Psoas muscle (tissue), 8 donors: Measurements from ENCODE around the gene CACNA1S. TPM values are rescaled to one million over a fixed set of nuclear protein-coding genes. Genes with fewer than 3 reads are reported as not detected.

Experiments
- ATAC-seq, 4 donors: fragments of 200-7000 bp; cut with Tn5 transposase; one replicate each; pipeline ENCODE4 v1.9.1; 2020; ENCODE audit warnings: moderate library complexity in 3 of 4, mild to moderate bottlenecking in 2 of 4
- DNase-seq, 2 donors: peaks; one replicate each; pipeline ENCODE4 v3.0.0-alpha.2; 2020
- H3K27ac ChIP-seq: fragments of 200-600 bp; one replicate; pipeline ENCODE4 v1.8.0; 2022
- H3K27me3 ChIP-seq, 3 donors: fragments of 200-600 bp in 1 of 3; one replicate each; pipeline versions ENCODE4 v1.6.1 to v1.8.0; 2013 to 2022; ENCODE audit warnings: low read length in 2 of 3, mild to moderate bottlenecking in 2 of 3, moderate library complexity in 1 of 3; ENCODE audit not compliant: insufficient read depth in 3 of 3
- H3K36me3 ChIP-seq, 2 donors: fragments of 200-600 bp in 1 of 2; one replicate each; pipeline versions ENCODE4 v1.6.1 to v1.8.0; 2013 to 2022; ENCODE audit warnings: low read depth in 1 of 2, mild to moderate bottlenecking in 1 of 2, moderate library complexity in 1 of 2; ENCODE audit not compliant: insufficient read depth in 1 of 2
- H3K4me1 ChIP-seq: fragments of 200-600 bp; one replicate; pipeline ENCODE4 v1.8.0; 2022
- H3K4me3 ChIP-seq: fragments of 200-600 bp; one replicate; pipeline ENCODE4 v1.8.0; 2022; ENCODE audit warnings: mild to moderate bottlenecking
- H3K9me3 ChIP-seq: fragments of 200-600 bp; one replicate; pipeline ENCODE4 v1.8.0; 2022
- WGBS, 3 donors: extraction: QIAGEN DNeasy Blood & Tissue Kit; methylation state at CpG; one replicate each; pipeline versions ENCODE4 v1.1.6 to v1.1.7; 2013; 5-methylcytosine and 5-hydroxymethylcytosine counted together
- intact Hi-C, 2 donors: fragments of 100-400 bp; cut with DNase I; formaldehyde crosslinking; loops; one replicate each; pipeline versions ENCODE4 v1.11.0 to v1.14.2; 2022
- polyA plus RNA-seq, 3 donors: library from polyadenylated mRNA; stranded (reverse); fragments of 200-250 nt; gene quantifications; one replicate each; pipeline ENCODE4 v1.2.3, GENCODE V29; 2013
- total RNA-seq, 4 donors: library from RNA; stranded (reverse); fragmentation: NEBNext Ultra II Directional in 2 of 4; extraction: Animal tissue kit (Norgen Biotek cat#: 25700) in 2 of 4; gene quantifications; one replicate each; pipeline versions ENCODE4 v1.2.1 to v1.2.4, GENCODE V29; 2021 to 2023
- TF ChIP-seq, protein P1 (sequence below): fragments of 200-600 bp; IDR thresholded peaks from one replicate; pipeline ENCODE4 v1.8.0; 2022; ENCODE audit warnings: antibody characterized with exemption
- donor health status: healthy with polysubstance abuse.
- donor health status: DM: no; HTN: no; CAD: no; lungs with moderate emphysema.
- donor health status: Bipolar disorder and iron deficiency.
- donor health status: healthy.
- donor health status: DM: yes; HTN: yes; CAD: no.
- donor health status: DM: no; HTN: no; CAD: no.
- donor health status: DM: no; HTN: no; CAD: no.
- donor health status: DM: yes; HTN: yes; CAD: no.

CACNA1S gene
- total and polyA plus RNA-seq, 7 donors, result 11.9 to 269 (median 56.3) TPM

DNA sequence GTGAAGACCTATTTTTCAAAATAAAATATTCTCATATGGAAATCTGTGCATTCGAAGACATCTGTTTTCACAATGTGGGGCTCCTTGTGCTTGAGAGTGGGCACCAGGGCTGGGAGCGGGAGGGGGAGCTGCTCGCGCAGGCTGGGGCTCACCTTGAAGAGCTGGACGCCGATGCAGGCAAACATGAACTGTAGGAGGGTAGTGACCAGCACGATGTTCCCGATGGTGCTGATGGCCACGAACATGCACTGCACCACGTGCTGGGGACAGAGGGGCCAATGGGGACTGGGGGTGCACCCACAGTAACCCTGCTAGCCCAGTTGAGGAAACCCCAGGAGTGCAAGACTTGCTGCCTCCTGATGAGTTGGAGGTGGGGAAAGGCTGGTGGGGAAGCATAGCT is 46.5 kb downstream of the CACNA1S start:
- Histone ChIP-seq H3K4me3 (no peak overlapping the region), H3K4me1 (no peaks in the 10 kb centered on the region), H3K9me3 (no peaks in the 10 kb centered on the region), H3K36me3 (peaks cover 0 to 98% of the 10 kb centered on the region in 2 donors), H3K27ac (no peak overlapping the region), H3K27me3 (no peaks in the 10 kb centered on the region)
- intact Hi-C loops, result no loop called here
- DNase-seq, result peak in 1 of 2 donors; percentile 14
- TF ChIP-seq, protein P1, sequence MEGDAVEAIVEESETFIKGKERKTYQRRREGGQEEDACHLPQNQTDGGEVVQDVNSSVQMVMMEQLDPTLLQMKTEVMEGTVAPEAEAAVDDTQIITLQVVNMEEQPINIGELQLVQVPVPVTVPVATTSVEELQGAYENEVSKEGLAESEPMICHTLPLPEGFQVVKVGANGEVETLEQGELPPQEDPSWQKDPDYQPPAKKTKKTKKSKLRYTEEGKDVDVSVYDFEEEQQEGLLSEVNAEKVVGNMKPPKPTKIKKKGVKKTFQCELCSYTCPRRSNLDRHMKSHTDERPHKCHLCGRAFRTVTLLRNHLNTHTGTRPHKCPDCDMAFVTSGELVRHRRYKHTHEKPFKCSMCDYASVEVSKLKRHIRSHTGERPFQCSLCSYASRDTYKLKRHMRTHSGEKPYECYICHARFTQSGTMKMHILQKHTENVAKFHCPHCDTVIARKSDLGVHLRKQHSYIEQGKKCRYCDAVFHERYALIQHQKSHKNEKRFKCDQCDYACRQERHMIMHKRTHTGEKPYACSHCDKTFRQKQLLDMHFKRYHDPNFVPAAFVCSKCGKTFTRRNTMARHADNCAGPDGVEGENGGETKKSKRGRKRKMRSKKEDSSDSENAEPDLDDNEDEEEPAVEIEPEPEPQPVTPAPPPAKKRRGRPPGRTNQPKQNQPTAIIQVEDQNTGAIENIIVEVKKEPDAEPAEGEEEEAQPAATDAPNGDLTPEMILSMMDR, result no peak
- ATAC-seq, result no peak
- WGBS, 3 donors, result 80 to 94% (median 90%) methylated on average over 10 of the region's 10 CpGs

DNA sequence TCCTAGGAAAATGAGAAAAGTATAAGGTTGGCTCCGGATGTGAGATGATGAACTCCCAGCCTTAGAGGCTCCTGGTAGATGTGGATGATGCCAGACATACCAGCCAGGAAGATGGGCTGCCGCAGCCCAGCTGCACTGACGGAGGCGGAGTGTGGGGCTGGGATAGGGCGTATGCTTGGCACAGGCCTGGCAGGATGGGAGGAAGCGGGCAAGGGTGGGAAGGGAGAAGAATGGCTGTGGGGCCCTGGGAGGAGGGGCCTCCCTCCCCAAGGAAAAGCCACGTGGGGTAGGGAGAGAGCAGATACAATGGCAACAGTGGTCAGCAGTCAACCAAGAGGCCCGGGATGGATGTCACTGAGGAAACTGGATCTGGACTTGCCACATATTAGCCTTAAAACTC is 47.4 kb downstream of the CACNA1S start:
- H3K27ac ChIP-seq, result no peak overlapping the region
- WGBS, 3 donors, result 41 to 61% (median 52%) methylated on average over 8 of the region's 8 CpGs

DNA sequence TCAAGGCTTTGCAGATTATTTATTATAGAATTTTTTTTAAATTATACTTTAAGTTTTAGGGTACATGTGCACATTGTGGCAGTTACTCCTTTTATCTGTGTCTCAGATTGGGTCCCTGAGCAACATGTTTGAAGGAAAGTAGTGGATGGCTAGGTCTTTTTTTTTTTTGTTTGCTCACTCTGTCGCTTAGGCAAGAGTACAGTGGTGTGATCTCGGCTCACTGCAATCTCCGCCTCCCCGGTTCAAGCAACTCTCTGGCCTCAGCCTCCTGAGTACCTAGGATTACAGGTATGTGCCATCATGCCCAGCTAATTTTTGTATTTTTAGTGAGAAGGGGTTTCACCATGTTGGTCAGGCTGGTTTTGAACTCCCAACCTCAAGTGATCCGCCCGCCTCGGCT is 49.1 kb downstream of the CACNA1S start:
- intact Hi-C loops, result no loop called here
- TF ChIP-seq, protein P1, result no peak
- DNase-seq (no peak), ATAC-seq (no peak)
- Histone ChIP-seq H3K9me3 (no peaks in the 10 kb centered on the region), H3K4me3 (no peak overlapping the region), H3K36me3 (peaks cover 0 to 98% of the 10 kb centered on the region in 2 donors), H3K27me3 (no peaks in the 10 kb centered on the region), H3K27ac (no peak overlapping the region), H3K4me1 (no peaks in the 10 kb centered on the region)
- WGBS, 3 donors, result 85 to 91% (median 88%) methylated on average over 7 of the region's 7 CpGs

More for the DNA sequence above, 47.4 kb downstream of the CACNA1S start:
- TF ChIP-seq, protein P1, result no peak
- H3K36me3 ChIP-seq, result peaks cover 0 to 98% of the 10 kb centered on the region in 2 donors
- no peaks in the 10 kb centered on the region for H3K9me3 ChIP-seq
- ATAC-seq (no peak), DNase-seq (peak in 1 of 2 donors; percentile 15)
- H3K4me3 ChIP-seq, result no peak overlapping the region
- H3K4me1 ChIP-seq, result no peaks in the 10 kb centered on the region
- intact Hi-C loops, result no loop called here
- no peaks in the 10 kb centered on the region for H3K27me3 ChIP-seq

DNA sequence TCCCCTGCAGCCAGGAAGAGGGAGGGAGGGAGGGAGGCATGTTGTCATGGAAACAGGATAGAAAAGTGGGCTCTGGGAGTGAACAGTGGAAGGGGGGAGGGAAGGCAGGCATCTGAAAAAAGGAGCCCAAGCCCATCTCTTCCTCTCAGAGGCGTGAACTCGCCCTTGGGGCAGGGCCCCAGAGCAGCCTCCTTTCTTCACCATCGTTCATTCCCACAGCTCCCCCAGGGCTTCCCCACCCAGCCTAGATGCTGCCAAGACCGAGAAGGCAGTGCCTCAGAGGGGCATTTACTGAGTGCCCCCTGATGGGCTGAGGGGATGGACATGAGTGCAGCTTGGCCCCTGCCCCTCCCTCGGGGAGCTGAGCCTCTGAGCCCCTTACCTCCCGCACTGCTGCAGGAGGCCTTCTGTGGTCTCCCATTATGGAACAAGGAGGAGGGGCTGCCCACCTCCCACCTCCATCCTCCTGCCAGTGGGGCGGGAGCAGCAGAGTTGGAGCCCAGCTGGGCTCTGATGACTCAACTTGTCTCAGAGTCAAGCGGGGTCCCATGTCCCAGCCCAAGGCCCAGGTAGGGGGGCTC is 49.6 kb downstream of the CACNA1S start:
- TF ChIP-seq, protein P1, result no peak
- intact Hi-C loops, result no loop called here
- H3K4me1 ChIP-seq, result no peaks in the 10 kb centered on the region
- ATAC-seq (no peak), DNase-seq (peak in 1 of 2 donors; percentile 36)
- no peak overlapping the region for H3K27ac ChIP-seq
- 61 to 76% (median 70%) methylated on average over 5 to 8 of the region's 8 CpGs for WGBS, 3 donors
- H3K27me3 ChIP-seq, result no peaks in the 10 kb centered on the region
- H3K9me3 ChIP-seq, result no peaks in the 10 kb centered on the region
- peaks cover 0 to 98% of the 10 kb centered on the region in 2 donors for H3K36me3 ChIP-seq
- no peak overlapping the region for H3K4me3 ChIP-seq

DNA sequence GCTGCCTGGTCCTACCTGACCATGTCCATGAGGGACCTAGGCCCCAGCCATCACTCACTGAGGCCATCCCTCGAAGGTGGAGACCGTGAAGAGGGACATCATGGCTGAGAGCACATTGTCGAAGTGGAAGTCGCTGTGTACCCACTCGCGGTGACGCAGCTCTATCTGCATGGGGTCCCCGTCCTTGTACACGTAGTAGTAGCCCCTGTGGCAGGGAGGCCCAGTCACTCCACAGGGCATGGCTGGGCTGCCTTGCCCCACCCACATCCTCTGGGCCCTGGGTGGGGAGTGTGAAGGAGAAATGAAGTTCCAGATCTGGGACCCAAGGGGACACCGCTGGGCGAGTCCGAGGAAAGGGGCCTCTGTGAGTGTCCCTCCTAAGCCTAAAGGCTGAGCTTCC is 50.3 kb downstream of the CACNA1S start:
- Histone ChIP-seq H3K36me3 (peaks cover 0 to 98% of the 10 kb centered on the region in 2 donors), H3K4me3 (no peak overlapping the region), H3K4me1 (no peaks in the 10 kb centered on the region), H3K9me3 (no peaks in the 10 kb centered on the region), H3K27me3 (no peaks in the 10 kb centered on the region), H3K27ac (no peak overlapping the region)
- DNase-seq, result no peak
- TF ChIP-seq, protein P1, result no peak
- 94 to 99% (median 94%) methylated on average over 12 of the region's 12 CpGs for WGBS, 3 donors
- intact Hi-C loops, result no loop called here
- ATAC-seq, result peak in 1 of 4 donors; percentile 14
